Activated CD4-positive, CD25-positive, alpha-beta regulatory T cell treated with anti-CD3 and anti-CD28 coated beads, Interleukin-2, amount 50 U/mL, for 72 hours (primary cell): Measurements from ENCODE around the gene LCORL.
"Not testable (repeated sequence)": the region's sequence is repeated elsewhere in the genome, so short reads cannot be mapped to it uniquely, and the experiment has no call there.

Experiments
- DNase-seq: peaks from one replicate; pipeline ENCODE4 v3.0.0; 2021

The LCORL gene

GRCh38 chr4:17924189-17924588, 97.4 kb downstream of the LCORL start:
- no peak for DNase-seq

DNA sequence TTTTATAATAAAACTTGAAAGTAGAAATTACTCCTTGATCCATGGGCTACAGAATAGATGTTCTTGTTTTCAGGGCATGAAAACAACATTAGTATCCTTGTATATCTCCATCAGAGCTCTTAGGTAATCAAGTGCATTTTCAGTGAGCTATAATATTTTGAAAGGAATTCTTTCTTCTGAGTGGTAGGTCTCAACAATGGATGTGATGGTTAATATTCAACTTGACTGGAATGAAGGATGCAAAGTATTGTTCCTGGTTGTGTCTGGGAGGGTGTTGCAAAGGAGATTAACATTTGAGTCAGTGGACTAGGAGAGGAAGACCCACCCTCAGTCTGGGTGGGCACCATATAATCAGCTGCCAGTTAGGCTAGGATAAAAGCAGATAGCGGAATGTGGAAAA, 100.1 kb downstream of the LCORL start:
- DNase-seq = no peak

- DNase-seq = no peak
Observed at GRCh38 chr4:17920681-17921080, 100.9 kb downstream of the LCORL start.

- no peak for DNase-seq
Observed at GRCh38 chr4:17915439-17915838, 106.1 kb downstream of the LCORL start.

GRCh38 chr4:17912011-17912410, 109.5 kb downstream of the LCORL start:
- no peak for DNase-seq

DNA sequence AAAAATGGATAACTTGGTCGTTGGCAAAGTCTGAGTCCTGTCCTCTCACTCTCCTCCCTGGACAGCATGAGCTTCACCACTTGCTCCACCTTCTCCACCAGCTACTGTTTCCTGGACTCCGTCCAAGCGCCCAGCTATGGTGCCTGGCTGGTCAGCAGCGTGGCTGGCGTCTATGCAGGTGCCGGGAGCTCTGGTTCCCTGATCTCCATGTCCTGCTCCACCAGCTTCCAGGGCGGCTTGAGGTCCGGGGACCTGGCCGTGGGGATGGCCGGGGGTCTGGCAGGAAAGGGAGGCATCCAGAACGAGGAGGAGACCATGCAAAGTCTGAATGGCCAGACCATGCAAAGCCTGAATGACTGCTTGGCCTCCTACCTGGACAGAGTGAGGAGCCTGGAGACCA, 109.9 kb downstream of the LCORL start:
- DNase-seq = no peak

DNA sequence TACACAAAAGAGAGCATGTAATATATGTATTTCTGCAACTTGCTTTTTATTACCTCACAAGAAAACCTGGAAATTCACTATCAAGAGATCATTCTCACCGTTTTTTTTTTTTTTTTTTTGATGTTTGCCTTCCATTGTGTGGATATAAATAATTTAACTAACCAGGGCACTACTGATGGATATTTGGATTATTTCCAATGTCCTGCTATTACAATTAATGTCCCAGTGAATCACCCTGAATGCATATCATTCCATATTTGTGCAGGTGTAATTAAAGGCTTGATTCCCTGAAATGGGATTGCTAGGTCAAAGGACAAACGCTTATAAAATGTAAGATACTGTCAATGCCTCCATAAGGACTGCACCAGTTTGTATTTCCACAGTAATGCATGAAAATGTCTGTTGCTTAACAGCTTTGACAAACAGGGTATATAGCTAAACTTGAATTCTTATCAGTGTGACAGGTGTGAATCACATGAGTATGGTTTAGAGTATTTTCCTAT, 123.0 kb downstream of the LCORL start:
- DNase-seq = no peak

- no peak for DNase-seq
Observed at GRCh38 chr4:17895481-17895880, 126.1 kb downstream of the LCORL start.

DNA sequence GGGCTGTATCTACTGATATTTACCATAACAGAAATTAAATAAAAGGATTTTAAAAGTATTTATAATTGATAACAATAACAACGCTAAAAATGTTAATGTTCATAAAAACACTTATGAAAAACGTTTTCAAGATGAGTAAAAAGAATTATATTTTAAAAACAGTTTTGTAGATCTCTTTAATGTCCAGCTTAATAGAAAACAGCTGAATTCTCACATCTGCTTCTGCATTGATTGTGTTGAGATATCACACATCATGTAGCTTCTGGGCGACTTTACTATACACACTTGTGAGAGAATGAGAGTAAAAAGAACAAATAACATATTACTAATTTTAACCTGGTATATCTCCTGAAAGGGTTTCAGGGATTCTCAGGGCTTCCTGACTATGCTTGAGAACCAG, 127.1 kb downstream of the LCORL start:
- no peak for DNase-seq

- DNase-seq = no peak
Observed at GRCh38 chr4:17889692-17890091, 131.9 kb downstream of the LCORL start.

DNA sequence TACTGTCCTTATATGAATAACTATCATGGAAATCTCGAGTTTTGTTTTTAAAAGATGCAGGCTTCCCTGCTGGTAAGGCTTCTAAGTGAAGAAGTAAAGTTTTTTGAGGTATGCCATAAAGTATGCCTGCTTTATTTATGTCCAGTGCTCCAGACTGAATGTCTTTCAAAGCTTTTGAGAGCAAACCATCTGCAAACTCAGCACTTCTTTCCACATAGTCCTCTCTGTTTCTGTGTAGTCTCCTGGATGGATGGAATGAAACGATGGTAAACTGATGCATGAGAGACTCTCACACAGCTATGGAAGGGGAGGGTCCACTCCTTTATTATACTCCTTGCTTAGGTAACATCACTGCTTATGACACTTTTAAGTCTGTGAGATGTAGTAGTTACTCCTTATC, 137.0 kb downstream of the LCORL start:
- DNase-seq = no peak

DNA sequence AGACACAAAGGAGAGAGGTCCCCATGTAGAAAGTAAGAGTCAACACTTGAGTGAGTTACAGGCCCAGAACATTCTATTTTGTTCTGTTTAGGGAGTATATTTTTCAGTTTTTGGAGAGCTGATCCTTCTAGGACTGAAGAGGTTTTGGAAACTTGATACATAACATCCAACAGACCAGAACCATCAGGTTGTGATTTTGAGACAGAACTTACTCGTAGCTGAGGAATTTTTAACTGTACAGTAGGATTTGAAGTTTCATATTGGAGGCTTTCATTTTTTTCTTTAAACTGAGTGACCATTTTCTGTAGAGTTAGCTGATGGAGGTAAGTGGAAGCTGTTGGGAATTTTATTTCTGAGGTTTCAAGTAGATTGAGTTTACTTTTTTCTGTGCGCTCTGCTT, 137.5 kb downstream of the LCORL start:
- DNase-seq = no peak

- no peak for DNase-seq
Observed at GRCh38 chr4:17877661-17878060, 143.9 kb downstream of the LCORL start.

- no peak for DNase-seq
Observed at GRCh38 chr4:17876943-17877342, 144.6 kb downstream of the LCORL start.

- no peak for DNase-seq
Observed at GRCh38 chr4:17875402-17876070, 146.0 kb downstream of the LCORL start.

GRCh38 chr4:17869327-17869726, 152.2 kb downstream of the LCORL start:
- DNase-seq = no peak

- DNase-seq = no peak
Observed at GRCh38 chr4:17867276-17867675, 154.3 kb downstream of the LCORL start.

GRCh38 chr4:17866810-17867209, 154.7 kb downstream of the LCORL start:
- no peak for DNase-seq

- DNase-seq = no peak
Observed at GRCh38 chr4:17865866-17866363, 155.6 kb downstream of the LCORL start.

GRCh38 chr4:17861906-17862305, 159.6 kb downstream of the LCORL start:
- DNase-seq = not testable (repeated sequence)

DNA sequence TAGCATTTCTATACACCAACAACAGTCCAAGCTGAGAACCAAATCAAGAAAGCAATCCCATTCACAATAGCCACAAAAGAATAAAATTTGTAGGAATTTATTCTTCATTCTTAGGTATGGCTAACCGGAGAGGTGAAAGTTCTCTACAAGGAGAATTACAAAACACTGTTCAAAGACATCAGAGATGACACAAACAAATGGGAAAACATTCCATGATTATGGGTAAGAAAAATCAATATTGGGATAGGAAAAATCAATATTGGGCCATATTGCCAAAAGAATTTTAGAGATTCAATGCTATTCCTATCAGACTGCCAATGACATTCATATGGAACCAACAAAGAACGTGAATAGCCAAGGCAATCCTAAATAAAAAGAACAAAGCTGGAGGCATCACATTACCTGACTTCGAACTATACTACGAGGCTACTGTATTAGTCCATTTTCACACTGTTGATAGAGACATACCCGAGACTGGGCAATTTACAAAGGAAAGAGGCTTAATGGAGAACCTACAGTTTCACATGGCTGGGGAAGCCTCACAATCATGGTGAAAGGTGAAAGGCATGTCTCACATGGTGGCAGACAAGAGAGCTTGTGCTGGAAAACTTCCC, 161.7 kb downstream of the LCORL start:
- no peak for DNase-seq

- DNase-seq = no peak
Observed at GRCh38 chr4:17854036-17854435, 167.5 kb downstream of the LCORL start.

- no peak for DNase-seq
Observed at GRCh38 chr4:17851959-17852358, 169.6 kb downstream of the LCORL start.

DNA sequence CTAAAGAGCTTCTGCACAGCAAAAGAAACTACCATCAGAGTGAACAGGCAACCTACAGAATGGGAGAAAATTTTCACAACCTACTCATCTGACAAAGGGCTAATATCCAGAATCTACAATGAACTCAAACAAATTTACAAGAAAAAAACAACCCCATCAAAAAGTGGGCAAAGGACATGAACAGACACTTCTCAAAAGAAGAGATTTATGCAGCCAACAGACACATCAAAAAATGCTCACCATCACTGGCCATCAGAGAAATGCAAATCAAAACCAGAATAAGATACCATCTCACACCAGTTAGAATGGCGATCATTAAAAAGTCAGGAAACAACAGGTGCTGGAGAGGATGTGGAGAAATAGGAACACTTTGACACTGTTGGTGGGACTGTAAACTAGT, 171.3 kb downstream of the LCORL start:
- DNase-seq = not testable (repeated sequence)

DNA sequence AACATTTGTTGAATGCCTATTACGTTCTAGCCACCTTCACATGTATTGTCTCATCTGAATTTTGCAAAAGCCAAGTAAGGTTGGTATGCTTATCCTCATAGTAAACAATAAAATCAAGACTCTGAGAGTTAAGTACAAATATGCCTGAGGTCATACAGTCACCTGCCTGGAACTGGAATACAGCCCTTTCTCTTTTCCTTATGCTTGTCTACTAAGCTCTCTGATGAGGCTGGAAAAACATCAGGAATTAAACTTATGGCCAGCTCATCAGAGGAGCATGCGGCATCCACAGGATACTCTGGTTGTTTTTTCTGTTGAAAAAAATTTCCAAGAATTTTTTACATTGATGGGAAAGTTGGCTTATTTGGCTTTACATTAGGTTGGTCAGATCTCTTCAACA, 175.3 kb downstream of the LCORL start:
- no peak for DNase-seq
